ENCODE results near the gene ABCC1.

- no peak for TF ChIP-seq SUZ12 (IDR thresholded peaks at IDR 0.05; ENCODE audit: extremely low read depth, insufficient read depth, insufficient read length)
- TF ChIP-seq YY1 (IDR thresholded peaks at IDR 0.05; ENCODE audit: insufficient read depth, insufficient read length) = no peak
Measured at GRCh38 chr16:15996432-15997109, 47.2 kb downstream of the ABCC1 start.

Measured in NT2/D1 (cell line).